Left renal cortex interstitium (tissue), 4 donors: ENCODE results near the gene VDAC2. TPM values are rescaled to one million over a fixed set of nuclear protein-coding genes. Genes with fewer than 3 reads are reported as not detected.
"Not testable (repeated sequence)": the region's sequence is repeated elsewhere in the genome, so short reads cannot be mapped to it uniquely, and the experiment has no call there.

Experiments used
- DNase-seq, 4 donors: peaks; one replicate each; pipeline ENCODE4 v3.0.0-alpha.2; 2013; ENCODE audit warnings: low read depth in 4 of 4, low spot score in 2 of 4, missing footprints in 1 of 4
- polyA plus RNA-seq, 4 donors: library from polyadenylated mRNA; unstranded; fragments of 120-200 nt; gene quantifications; one replicate each; pipeline ENCODE4 v1.2.1, GENCODE V29; 2013; ENCODE audit not compliant: insufficient read length in 4 of 4

Gene VDAC2
- polyA plus RNA-seq, 4 donors: 189 to 251 (median 217) TPM

GRCh38 chr10:75197906-75198305, 12.7 kb upstream of the VDAC2 start:
- DNase-seq: no peak

- not testable (repeated sequence) for DNase-seq
Measured at GRCh38 chr10:75199949-75200348, 10.6 kb upstream of the VDAC2 start.

- no peak for DNase-seq
Measured at GRCh38 chr10:75201793-75202307, 8.7 kb upstream of the VDAC2 start.

GRCh38 chr10:75202321-75203045, 8.1 kb upstream of the VDAC2 start:
- no peak for DNase-seq

- not testable (repeated sequence) for DNase-seq
Measured at GRCh38 chr10:75203046-75203620, 7.5 kb upstream of the VDAC2 start.

- no peak for DNase-seq
Measured at GRCh38 chr10:75203724-75204123, 6.9 kb upstream of the VDAC2 start.

- no peak for DNase-seq
Measured at GRCh38 chr10:75205908-75206307, 4.7 kb upstream of the VDAC2 start.

- not testable (repeated sequence) for DNase-seq
Measured at GRCh38 chr10:75206638-75207037, 4.0 kb upstream of the VDAC2 start.

- DNase-seq: no peak
Measured at GRCh38 chr10:75207079-75207856, 3.3 kb upstream of the VDAC2 start.

- DNase-seq: no peak
Measured at GRCh38 chr10:75207857-75208144, 2.8 kb upstream of the VDAC2 start.

- DNase-seq: no peak
Measured at GRCh38 chr10:75208181-75208580, 2.4 kb upstream of the VDAC2 start.

GRCh38 chr10:75209086-75209920, 1.3 kb upstream of the VDAC2 start:
- DNase-seq: no peak

- DNase-seq: no peak
Measured at GRCh38 chr10:75209921-75210281, 695 bp upstream of the VDAC2 start.

GRCh38 chr10:75211007-75211691, 553 bp downstream of the VDAC2 start:
- DNase-seq: no peak

- DNase-seq: no peak
Measured at GRCh38 chr10:75212343-75212742, 1.7 kb downstream of the VDAC2 start.

GRCh38 chr10:75220274-75220673, 9.7 kb downstream of the VDAC2 start:
- no peak for DNase-seq

GRCh38 chr10:75221492-75221891, 10.9 kb downstream of the VDAC2 start:
- not testable (repeated sequence) for DNase-seq

- no peak for DNase-seq
Measured at GRCh38 chr10:75223507-75223906, 12.9 kb downstream of the VDAC2 start.

GRCh38 chr10:75226095-75226494, 15.5 kb downstream of the VDAC2 start:
- no peak for DNase-seq

GRCh38 chr10:75226656-75227055, 16.1 kb downstream of the VDAC2 start:
- no peak for DNase-seq
